Activated CD8-positive, alpha-beta T cell treated with anti-CD3 and anti-CD28 coated beads for 36 hours (primary cell): Measurements from ENCODE around the gene ZNF358. TPM values are rescaled to one million over a fixed set of nuclear protein-coding genes. Genes with fewer than 3 reads are reported as not detected.

Experiments
- ATAC-seq: fragments of 200-7000 bp; cut with Tn5 transposase; one replicate; pipeline ENCODE4 v1.10.0; 2021; ENCODE audit warnings: mild to moderate bottlenecking, moderate library complexity
- CTCF ChIA-PET: fragments of 350-600 bp; sonication (Branson Sonifier 250); formaldehyde crosslinking; loops from one replicate; lab custom pipeline; 2021; ENCODE audit warnings: antibody characterized with exemption; lab: Charles Lee
- POLR2A ChIA-PET: fragments of 350-600 bp; sonication (Branson Sonifier 250); formaldehyde crosslinking; loops from one replicate; lab custom pipeline; 2021; ENCODE audit warnings: antibody characterized with exemption; lab: Charles Lee
- DNase-seq: peaks from one replicate; pipeline ENCODE4 v3.0.0-alpha.2; 2020
- H3K27ac Mint-ChIP-seq: one replicate; pipeline ENCODE4 v1.8.0; 2021; ENCODE audit warnings: mild to moderate bottlenecking, mixed read lengths
- H3K27me3 Mint-ChIP-seq: one replicate; pipeline ENCODE4 v1.8.0; 2021; ENCODE audit warnings: mixed read lengths
- H3K36me3 Mint-ChIP-seq: one replicate; pipeline ENCODE4 v1.8.0; 2021; ENCODE audit warnings: low read depth, mixed read lengths
- H3K4me1 Mint-ChIP-seq: one replicate; pipeline ENCODE4 v1.8.0; 2021; ENCODE audit warnings: low read depth, mixed read lengths
- H3K4me3 Mint-ChIP-seq: one replicate; pipeline ENCODE4 v1.8.0; 2021; ENCODE audit warnings: mild to moderate bottlenecking, moderate library complexity, mixed read lengths
- H3K9me3 Mint-ChIP-seq: one replicate; pipeline ENCODE4 v1.8.0; 2021; ENCODE audit warnings: mixed read lengths
- CTCF ChIP-seq: fragments of 200-600 bp; IDR thresholded peaks from one replicate; pipeline ENCODE4 v1.8.0; 2022; ENCODE audit warnings: antibody characterized with exemption, mild to moderate bottlenecking
- intact Hi-C: fragments of 100-400 bp; cut with micrococcal nuclease; formaldehyde crosslinking; loops from one replicate; pipeline ENCODE4 v1.10.0; 2022
- total RNA-seq, 2 experiments: library from RNA; stranded (reverse); gene quantifications; one replicate each; pipeline ENCODE4 v1.2.3, GENCODE V29; 2021

ZNF358 gene
- total RNA-seq, 2 experiments from 2014 or later = 4.8 to 6.5 TPM

GRCh38 chr19:7565332-7565731 lies 49.4 kb downstream of the ZNF358 start:
- H3K27me3 Mint-ChIP-seq = no peaks in the 10 kb centered on the region
- no peak overlapping the region for H3K27ac Mint-ChIP-seq
- peaks cover 2% of the 10 kb centered on the region for H3K4me1 Mint-ChIP-seq
- ATAC-seq (no peak), DNase-seq (no peak)
- H3K9me3 Mint-ChIP-seq = no peaks in the 10 kb centered on the region
- H3K4me3 Mint-ChIP-seq = no peak overlapping the region
- peaks cover 4% of the 10 kb centered on the region for H3K36me3 Mint-ChIP-seq
- intact Hi-C loops = loop anchor here (5.0 kb wide), 2 partner anchors 117 to 232 kb away; partner anchors contain the start of gene TRAPPC5
- POLR2A ChIA-PET = interaction anchor here (0.6 kb wide), 1 partner anchor 156 kb away, joined by 3 read pairs; no protein-coding TSS in a partner anchor
- TF ChIP-seq CTCF = no peak
- CTCF ChIA-PET = interaction anchor here (1.1 to 3.6 kb wide), 2 partner anchors 115 to 186 kb away, joined by 3 to 41 read pairs; partner anchors contain the start of gene TRAPPC5

Other genes with a start within 250 kb of the ZNF358 start
- 1 to 10 TPM in 1 of 2 experiments, under 1 TPM in 1; 0.87 to 1.0 TPM for gene INSR, start 221.7 kb upstream of the ZNF358 start, total RNA-seq
- 10 to 100 TPM; 25.9 to 36.4 TPM for gene ARHGEF18, start 167.2 kb upstream of the ZNF358 start, total RNA-seq
- gene PEX11G, start 27.1 kb upstream of the ZNF358 start, total RNA-seq = 1 to 10 TPM; 1.4 to 1.5 TPM
- gene MCOLN1, start 6.5 kb downstream of the ZNF358 start, total RNA-seq = 1 to 10 TPM; 7.9 to 9.2 TPM
- 10 to 100 TPM; 79.2 to 90.3 TPM for gene PNPLA6, start 19.6 kb downstream of the ZNF358 start, total RNA-seq
- gene CAMSAP3, start 79.8 kb downstream of the ZNF358 start, total RNA-seq = under 1 TPM; 0.25 to 0.63 TPM
- 10 to 100 TPM; 50.7 to 54.1 TPM for gene XAB2, start 113.4 kb downstream of the ZNF358 start, total RNA-seq
- gene PET100, start 113.7 kb downstream of the ZNF358 start, total RNA-seq = 10 to 100 TPM; 71.8 to 83.3 TPM
- gene PCP2, start 117.6 kb downstream of the ZNF358 start, total RNA-seq = 1 to 10 TPM; 4.0 to 4.8 TPM
- 10 to 100 TPM; 96.4 to 99.2 TPM for gene STXBP2, start 121.0 kb downstream of the ZNF358 start, total RNA-seq
- not detected for gene RETN, start 152.9 kb downstream of the ZNF358 start, total RNA-seq
- not detected for gene MCEMP1, start 161.0 kb downstream of the ZNF358 start, total RNA-seq
- 10 to 100 TPM; 85.0 to 85.9 TPM for gene TRAPPC5, start 164.7 kb downstream of the ZNF358 start, total RNA-seq
- 1 to 10 TPM; 3.0 to 3.7 TPM for gene FCER2, start 186.0 kb downstream of the ZNF358 start, total RNA-seq
- gene CLEC4G, start 216.0 kb downstream of the ZNF358 start, total RNA-seq = not detected
- not detected for gene CD209, start 231.4 kb downstream of the ZNF358 start, total RNA-seq
- gene CLEC4M, start 247.1 kb downstream of the ZNF358 start, total RNA-seq = not detected